ENCODE data around the gene PIP4P1.
A peak's percentile ranks its signal among the peaks of the same experiment; 100 is the strongest.
"Not testable (repeated sequence)": the region's sequence is repeated elsewhere in the genome, so short reads cannot be mapped to it uniquely, and the experiment has no call there.

The PIP4P1 gene

GRCh38 chr14:20461225-20462141 is at the start of gene PIP4P1:
TSS of gene PIP4P1 (minus strand) at chr14:20461434. CDS start at chr14:20461325, 109 bp downstream.
- DNase-seq = peak; percentile 99

- no peak for DNase-seq
These were observed 47.1 kb upstream of the PIP4P1 start for GRCh38 chr14:20508367-20508766.

- not testable (repeated sequence) for DNase-seq
These were observed 46.3 kb upstream of the PIP4P1 start for GRCh38 chr14:20507537-20507936.

GRCh38 chr14:20506752-20507151 is 45.5 kb upstream of the PIP4P1 start:
- DNase-seq = not testable (repeated sequence)

- DNase-seq = not testable (repeated sequence)
These were observed 45.0 kb upstream of the PIP4P1 start for GRCh38 chr14:20506276-20506675.

- no peak for DNase-seq
These were observed 42.7 kb upstream of the PIP4P1 start for GRCh38 chr14:20503898-20504297.

- no peak for DNase-seq
These were observed 40.1 kb upstream of the PIP4P1 start for GRCh38 chr14:20501346-20501745.

GRCh38 chr14:20499881-20500280 is 38.6 kb upstream of the PIP4P1 start:
- no peak for DNase-seq

- peak; percentile 71 for DNase-seq
These were observed 37.9 kb upstream of the PIP4P1 start for GRCh38 chr14:20499108-20499507.

GRCh38 chr14:20498622-20499021 is 37.4 kb upstream of the PIP4P1 start:
- DNase-seq = no peak

GRCh38 chr14:20494935-20495766 is 33.9 kb upstream of the PIP4P1 start:
- DNase-seq = no peak

GRCh38 chr14:20493634-20494033 is 32.4 kb upstream of the PIP4P1 start:
- no peak for DNase-seq

- no peak for DNase-seq
These were observed 31.3 kb upstream of the PIP4P1 start for GRCh38 chr14:20492486-20492885.

- DNase-seq = no peak
These were observed 29.3 kb upstream of the PIP4P1 start for GRCh38 chr14:20490563-20490962.

GRCh38 chr14:20489093-20489994 is 28.1 kb upstream of the PIP4P1 start:
- DNase-seq = no peak

GRCh38 chr14:20487396-20487725 is 26.1 kb upstream of the PIP4P1 start:
- no peak for DNase-seq

GRCh38 chr14:20486684-20487395 is 25.6 kb upstream of the PIP4P1 start:
- DNase-seq = no peak

- DNase-seq = no peak
These were observed 24.7 kb upstream of the PIP4P1 start for GRCh38 chr14:20485900-20486299.

GRCh38 chr14:20482382-20482781 is 21.1 kb upstream of the PIP4P1 start:
- DNase-seq = no peak

GRCh38 chr14:20478894-20479293 is 17.7 kb upstream of the PIP4P1 start:
- DNase-seq = no peak

- DNase-seq = no peak
These were observed 16.1 kb upstream of the PIP4P1 start for GRCh38 chr14:20477211-20477876.

- DNase-seq = no peak
These were observed 15.5 kb upstream of the PIP4P1 start for GRCh38 chr14:20476776-20477175.

Measured in DMS 273 treated with DMSO at 0.1 percent for 48 hours (cell line).